Retinal pigment epithelial cell (primary cell): ENCODE results near the gene DENND2D.
"Not testable (repeated sequence)": the region's sequence is repeated elsewhere in the genome, so short reads cannot be mapped to it uniquely, and the experiment has no call there.

ENCODE experiments used
- DNase-seq: peaks from one replicate; pipeline ENCODE4 v3.0.0-alpha.2; 2010; ENCODE audit warnings: low read depth
- H3K4me3 ChIP-seq: 2 replicates; pipeline ENCODE4 v1.5.1; 2011; ENCODE audit warnings: mild to moderate bottlenecking, low read length, control low read depth, moderate library complexity
- TF ChIP-seq, protein P1 (sequence below): conservative IDR thresholded peaks from 2 replicates; pipeline ENCODE4 v1.5.1; 2011; ENCODE audit warnings: low read depth, low read length, control low read depth, inconsistent platforms

Gene DENND2D

DNA sequence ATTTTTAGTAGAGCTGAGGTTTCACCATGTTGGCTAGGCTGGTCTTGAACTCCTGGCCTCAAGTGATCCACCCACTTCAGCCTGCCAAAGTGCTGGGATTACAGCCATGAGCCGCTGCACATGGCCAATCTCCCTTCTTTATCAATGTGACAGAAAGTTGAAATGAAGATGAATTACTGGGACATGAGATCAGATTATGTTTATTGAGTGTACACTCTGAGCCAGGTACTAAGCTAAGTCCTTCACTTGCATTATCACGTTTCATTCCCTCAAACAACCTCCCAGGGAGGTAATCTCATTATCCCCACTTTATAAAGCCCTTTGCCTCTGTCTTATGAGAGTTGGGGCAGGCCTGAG, 20.8 kb upstream of the DENND2D start:
- DNase-seq: no peak
- TF ChIP-seq, protein P1, sequence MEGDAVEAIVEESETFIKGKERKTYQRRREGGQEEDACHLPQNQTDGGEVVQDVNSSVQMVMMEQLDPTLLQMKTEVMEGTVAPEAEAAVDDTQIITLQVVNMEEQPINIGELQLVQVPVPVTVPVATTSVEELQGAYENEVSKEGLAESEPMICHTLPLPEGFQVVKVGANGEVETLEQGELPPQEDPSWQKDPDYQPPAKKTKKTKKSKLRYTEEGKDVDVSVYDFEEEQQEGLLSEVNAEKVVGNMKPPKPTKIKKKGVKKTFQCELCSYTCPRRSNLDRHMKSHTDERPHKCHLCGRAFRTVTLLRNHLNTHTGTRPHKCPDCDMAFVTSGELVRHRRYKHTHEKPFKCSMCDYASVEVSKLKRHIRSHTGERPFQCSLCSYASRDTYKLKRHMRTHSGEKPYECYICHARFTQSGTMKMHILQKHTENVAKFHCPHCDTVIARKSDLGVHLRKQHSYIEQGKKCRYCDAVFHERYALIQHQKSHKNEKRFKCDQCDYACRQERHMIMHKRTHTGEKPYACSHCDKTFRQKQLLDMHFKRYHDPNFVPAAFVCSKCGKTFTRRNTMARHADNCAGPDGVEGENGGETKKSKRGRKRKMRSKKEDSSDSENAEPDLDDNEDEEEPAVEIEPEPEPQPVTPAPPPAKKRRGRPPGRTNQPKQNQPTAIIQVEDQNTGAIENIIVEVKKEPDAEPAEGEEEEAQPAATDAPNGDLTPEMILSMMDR: no peak
- no peak overlapping the region for H3K4me3 ChIP-seq

DNA sequence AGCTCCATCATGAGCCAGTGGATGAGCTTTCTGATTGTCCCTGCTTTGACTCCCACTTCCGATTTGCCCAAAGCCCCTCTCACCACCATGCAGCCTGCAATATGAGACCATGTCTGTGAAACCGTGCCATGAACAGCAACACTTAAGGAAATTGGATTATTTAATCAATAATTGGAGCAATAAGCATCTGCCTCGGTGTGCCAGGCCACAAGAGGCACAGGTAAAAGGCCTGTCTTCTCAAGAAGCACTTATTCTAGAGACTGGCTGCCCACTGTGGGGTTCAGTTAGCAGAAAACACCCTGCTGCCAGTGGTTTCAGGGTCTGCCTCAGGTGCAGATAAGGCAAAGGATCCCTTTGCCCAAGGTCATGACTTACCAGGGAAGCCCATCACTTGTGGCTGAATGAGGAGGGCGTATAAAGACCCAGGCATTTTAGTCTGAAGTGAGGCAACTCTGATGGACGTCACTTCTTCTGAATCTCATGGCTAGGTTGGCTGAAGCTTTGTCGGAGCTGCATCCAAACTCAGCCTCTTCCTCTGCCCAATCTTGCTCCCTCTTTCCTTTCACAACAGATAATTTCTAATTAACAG, 19.9 kb upstream of the DENND2D start:
- TF ChIP-seq, protein P1: no peak
- no peak overlapping the region for H3K4me3 ChIP-seq
- DNase-seq: no peak

DNA sequence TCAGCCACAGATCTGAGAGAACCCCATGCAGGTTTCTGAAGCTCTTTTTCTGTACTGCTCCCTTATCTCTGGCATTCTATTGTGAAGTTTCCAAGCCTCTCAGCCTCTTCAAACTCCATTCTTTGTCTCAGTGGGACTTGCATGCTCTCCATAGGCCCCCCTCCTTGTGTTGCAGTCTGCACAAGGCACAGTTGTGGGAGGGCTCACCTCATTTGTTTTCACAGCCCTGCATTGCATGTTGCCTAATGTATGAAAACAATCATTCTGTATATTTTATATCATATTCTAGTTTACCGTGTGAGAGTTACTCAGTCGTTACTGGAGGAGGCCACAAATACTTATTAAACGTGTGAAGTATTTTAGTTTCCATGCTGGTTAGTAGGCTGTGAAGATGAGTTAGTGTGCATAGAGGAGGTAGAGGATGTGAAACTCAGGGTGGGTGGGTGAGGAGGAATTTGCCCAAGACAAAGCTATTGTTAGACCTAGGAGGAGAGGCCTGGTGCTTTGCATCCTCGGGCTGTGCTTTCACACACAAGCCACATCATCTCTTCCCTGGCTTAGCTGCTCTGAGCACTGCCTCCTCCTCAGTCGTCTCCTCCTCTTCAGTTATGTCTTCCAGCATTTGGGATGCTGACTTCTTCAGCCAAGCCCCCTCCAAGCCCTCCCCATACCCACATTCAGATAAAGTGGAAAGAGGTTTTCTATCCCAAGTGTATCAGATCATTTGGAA, 19.3 kb upstream of the DENND2D start:
- no peak for DNase-seq
- TF ChIP-seq, protein P1: no peak
- no peak overlapping the region for H3K4me3 ChIP-seq

DNA sequence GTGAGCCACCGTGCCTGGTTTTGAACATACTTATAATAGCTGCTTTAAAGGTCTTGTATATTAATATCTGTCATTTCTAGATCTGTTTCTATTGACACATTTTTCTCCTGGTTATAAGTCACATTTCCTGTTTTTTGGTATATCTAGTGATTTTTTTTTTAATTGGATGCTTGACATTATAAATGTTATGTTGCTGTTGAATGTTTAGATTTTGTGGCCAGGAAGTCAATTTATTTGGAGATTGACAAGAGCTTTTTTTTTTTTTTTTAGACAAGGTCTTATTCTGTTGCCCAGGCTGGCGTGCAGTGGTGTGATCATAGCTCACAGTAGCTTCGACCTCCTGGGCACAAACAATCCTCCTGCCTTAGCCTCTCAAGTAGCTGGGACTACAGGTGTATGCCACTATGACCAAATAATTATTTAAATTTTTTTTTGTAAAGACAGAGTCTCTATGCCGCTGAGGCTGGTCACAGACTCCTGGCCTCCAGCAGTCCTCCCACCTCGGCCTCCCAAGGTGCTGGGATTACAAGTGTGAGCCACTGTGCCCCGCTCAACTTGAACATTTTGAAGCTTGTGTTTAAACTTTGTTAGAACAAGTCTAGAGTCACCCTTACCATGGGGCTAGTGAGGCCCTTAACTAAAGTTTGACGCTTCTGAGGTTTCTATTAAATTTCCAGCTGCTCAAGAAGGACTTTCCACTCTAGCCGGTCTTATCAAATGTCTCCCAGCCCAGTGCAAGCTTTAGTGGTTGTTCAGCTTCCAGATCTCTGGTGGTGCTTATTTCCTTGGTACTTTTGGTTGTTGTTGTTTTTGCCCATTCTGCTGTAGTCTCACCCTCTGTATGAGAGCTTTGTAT, 18.5 kb upstream of the DENND2D start:
- DNase-seq: no peak
- no peak overlapping the region for H3K4me3 ChIP-seq
- TF ChIP-seq, protein P1: no peak

GRCh38 chr1:111217183-111217910, 16.9 kb upstream of the DENND2D start:
- H3K4me3 ChIP-seq: no peak overlapping the region
- no peak for DNase-seq
- TF ChIP-seq, protein P1: no peak

- DNase-seq: no peak
- TF ChIP-seq, protein P1: no peak
These were observed 16.3 kb upstream of the DENND2D start for GRCh38 chr1:111216751-111217150.

GRCh38 chr1:111215285-111215684, 14.8 kb upstream of the DENND2D start:
- H3K4me3 ChIP-seq, DNase-seq: not testable (repeated sequence)

More at GRCh38 chr1:111216751-111217150, 16.3 kb upstream of the DENND2D start:
- H3K4me3 ChIP-seq: no peak overlapping the region
